Peyer's patch (tissue), 4 donors: Measurements from ENCODE around the gene TMX1. TPM values are rescaled to one million over a fixed set of nuclear protein-coding genes. Genes with fewer than 3 reads are reported as not detected.

Experiments used
- DNase-seq, 3 donors: peaks; one replicate each; pipeline ENCODE4 v3.0.0-alpha.2; 2017 to 2019
- H3K27ac ChIP-seq, 4 donors: fragments of 200-600 bp; sonication (generic); one replicate each; pipeline ENCODE4 v1.5.1; 2016 to 2019
- H3K27me3 ChIP-seq, 2 donors: fragments of 200-600 bp; sonication (generic); one replicate each; pipeline ENCODE4 v1.5.1; 2019
- H3K36me3 ChIP-seq, 3 donors: fragments of 200-600 bp; sonication (generic); one replicate each; pipeline ENCODE4 v1.5.1; 2016 to 2019
- H3K4me1 ChIP-seq, 4 donors: fragments of 200-600 bp; sonication (generic); one replicate each; pipeline ENCODE4 v1.5.1; 2016 to 2019
- H3K4me3 ChIP-seq, 4 donors: fragments of 200-600 bp; sonication (generic); 1 replicate in 3 of 4; 2 replicates in 1 of 4; pipeline ENCODE4 v1.5.1; 2016 to 2019; ENCODE audit warnings: mild to moderate bottlenecking in 1 of 4
- H3K9me3 ChIP-seq, 4 donors: fragments of 200-600 bp; sonication (generic); one replicate each; pipeline ENCODE4 v1.5.1; 2016 to 2019; ENCODE audit warnings: mild to moderate bottlenecking in 1 of 4
- CTCF ChIP-seq, 6 experiments: fragments of 450-650 bp in 4 of 6; fragments of 200-600 bp in 2 of 6; sonication (generic) in 1 of 6; IDR thresholded peaks; one replicate each; pipeline ENCODE4 v1.5.1; 2017 to 2019; ENCODE audit warnings: antibody characterized with exemption in 6 of 6, mild to moderate bottlenecking in 3 of 6, moderate library complexity in 1 of 6
- POLR2A ChIP-seq, 2 donors: fragments of 450-650 bp; IDR thresholded peaks; one replicate each; pipeline ENCODE4 v1.5.1; 2017; ENCODE audit warnings: antibody characterized with exemption in 2 of 2, mild to moderate bottlenecking in 2 of 2, moderate library complexity in 2 of 2
- total RNA-seq, 4 donors: library from RNA; depleted of rRNA; stranded (reverse); fragments of >200 nt; gene quantifications; one replicate each; pipeline ENCODE4 v1.1.0, GENCODE V29; 2016

Gene TMX1
- total RNA-seq = 10 to 100 TPM in 3 of 4 donors, 1 to 10 TPM in 1; 7.4 to 21.3 (median 16.1) TPM

- Histone ChIP-seq H3K36me3 (no peaks in the 10 kb centered on the region), H3K4me3 (peak within 1 kb of the TSS; percentile 60 to 94 (median 88)), H3K27me3 (no peaks in the 10 kb centered on the region), H3K27ac (peak within 1 kb of the TSS; percentile 68 to 91 (median 84)), H3K9me3 (no peaks in the 10 kb centered on the region), H3K4me1 (peaks cover 0 to 6% (median 0%) of the 10 kb centered on the region in 4 donors)
- peak; percentile 88 to 96 (median 91) for DNase-seq
- TF ChIP-seq POLR2A (IDR thresholded peaks at IDR 0.05) (peak; percentile 81 to 83), CTCF (IDR thresholded peaks at IDR 0.05) (peak in 2 of 6 experiments; percentile 4 to 18)
These were observed at the start of gene TMX1 for GRCh38 chr14:51239813-51240803. TSS of gene TMX1 (plus strand) at chr14:51240247. CDS start at chr14:51240293, 46 bp downstream.

- Histone ChIP-seq H3K9me3 (no peaks in the 10 kb centered on the region), H3K4me1 (peaks cover 0 to 4% (median 0%) of the 10 kb centered on the region in 4 donors), H3K27ac (no peak overlapping the region), H3K27me3 (no peaks in the 10 kb centered on the region), H3K36me3 (no peaks in the 10 kb centered on the region), H3K4me3 (no peak overlapping the region)
- TF ChIP-seq POLR2A (IDR thresholded peaks at IDR 0.05) (no peak), CTCF (IDR thresholded peaks at IDR 0.05) (no peak)
- DNase-seq = no peak
These were observed 38.2 kb upstream of the TMX1 start for GRCh38 chr14:51201890-51202289.

GRCh38 chr14:51202914-51203665 lies 37.0 kb upstream of the TMX1 start:
- Histone ChIP-seq H3K4me3 (no peak overlapping the region), H3K4me1 (peaks cover 0 to 4% (median 0%) of the 10 kb centered on the region in 4 donors), H3K36me3 (no peaks in the 10 kb centered on the region), H3K27me3 (no peaks in the 10 kb centered on the region), H3K27ac (no peak overlapping the region), H3K9me3 (no peaks in the 10 kb centered on the region)
- DNase-seq = no peak
- TF ChIP-seq CTCF (IDR thresholded peaks at IDR 0.05) = no peak
- no peak for TF ChIP-seq POLR2A (IDR thresholded peaks at IDR 0.05)

GRCh38 chr14:51203881-51204280 lies 36.2 kb upstream of the TMX1 start:
- TF ChIP-seq CTCF (IDR thresholded peaks at IDR 0.05) = no peak
- no peak for TF ChIP-seq POLR2A (IDR thresholded peaks at IDR 0.05)
- no peak for DNase-seq
- H3K4me1 ChIP-seq = peaks cover 0 to 4% (median 0%) of the 10 kb centered on the region in 4 donors
- H3K27ac ChIP-seq = no peak overlapping the region
- H3K36me3 ChIP-seq = no peaks in the 10 kb centered on the region
- no peaks in the 10 kb centered on the region for H3K9me3 ChIP-seq
- H3K27me3 ChIP-seq = no peaks in the 10 kb centered on the region
- no peak overlapping the region for H3K4me3 ChIP-seq

GRCh38 chr14:51205486-51205885 lies 34.6 kb upstream of the TMX1 start:
- no peaks in the 10 kb centered on the region for H3K36me3 ChIP-seq
- TF ChIP-seq CTCF (IDR thresholded peaks at IDR 0.05) (no peak), POLR2A (IDR thresholded peaks at IDR 0.05) (no peak)
- H3K27me3 ChIP-seq = no peaks in the 10 kb centered on the region
- no peak for DNase-seq
- no peaks in the 10 kb centered on the region for H3K9me3 ChIP-seq
- H3K27ac ChIP-seq = no peak overlapping the region
- H3K4me3 ChIP-seq = no peak overlapping the region
- H3K4me1 ChIP-seq = peaks cover 0 to 4% (median 0%) of the 10 kb centered on the region in 4 donors
